Mammary epithelial cell (primary cell): ENCODE results near the gene CEP170.
"Not testable (repeated sequence)": the region's sequence is repeated elsewhere in the genome, so short reads cannot be mapped to it uniquely, and the experiment has no call there.

Source experiments
- EZH2 ChIP-seq: IDR thresholded peaks from 2 replicates; pipeline ENCODE4 v1.6.1; 2012; ENCODE audit warnings: low read length, inconsistent platforms, borderline replicate concordance
- TF ChIP-seq, protein P1 (sequence below), 2 donors: IDR thresholded peaks in 1 of 2; conservative IDR thresholded peaks in 1 of 2; 2 replicates each; pipeline ENCODE4 v1.5.1; 2011 to 2012; ENCODE audit warnings: inconsistent platforms in 2 of 2, low read length in 2 of 2, mild to moderate bottlenecking in 2 of 2, control low read depth in 1 of 2, low read depth in 1 of 2; ENCODE audit not compliant: insufficient read depth in 1 of 2; ENCODE audit errors: extremely low read depth in 1 of 2

DNA sequence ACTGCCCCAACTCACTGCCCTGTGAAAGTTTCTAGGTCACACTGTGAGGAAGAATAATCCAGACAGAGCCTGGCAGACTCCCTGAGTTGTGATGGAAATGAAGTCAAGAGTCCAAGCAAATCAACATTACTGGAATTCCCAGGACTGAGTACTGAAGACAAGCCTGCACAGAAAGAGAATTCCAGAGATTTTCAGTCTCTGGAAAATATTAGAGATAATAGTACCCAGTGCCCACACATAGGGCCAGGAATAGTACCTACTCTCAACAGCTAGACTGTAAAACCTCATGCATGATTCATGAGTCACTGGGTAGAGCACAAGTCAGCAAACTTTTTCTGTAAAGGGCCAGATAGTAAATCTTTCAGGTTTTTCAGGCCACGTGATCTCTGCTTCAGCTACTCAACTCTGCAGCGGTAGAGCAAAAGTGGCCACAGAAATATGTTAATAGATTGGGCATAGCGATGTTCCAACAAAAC lies 50.0 kb downstream of the CEP170 start:
- TF ChIP-seq, protein P1, sequence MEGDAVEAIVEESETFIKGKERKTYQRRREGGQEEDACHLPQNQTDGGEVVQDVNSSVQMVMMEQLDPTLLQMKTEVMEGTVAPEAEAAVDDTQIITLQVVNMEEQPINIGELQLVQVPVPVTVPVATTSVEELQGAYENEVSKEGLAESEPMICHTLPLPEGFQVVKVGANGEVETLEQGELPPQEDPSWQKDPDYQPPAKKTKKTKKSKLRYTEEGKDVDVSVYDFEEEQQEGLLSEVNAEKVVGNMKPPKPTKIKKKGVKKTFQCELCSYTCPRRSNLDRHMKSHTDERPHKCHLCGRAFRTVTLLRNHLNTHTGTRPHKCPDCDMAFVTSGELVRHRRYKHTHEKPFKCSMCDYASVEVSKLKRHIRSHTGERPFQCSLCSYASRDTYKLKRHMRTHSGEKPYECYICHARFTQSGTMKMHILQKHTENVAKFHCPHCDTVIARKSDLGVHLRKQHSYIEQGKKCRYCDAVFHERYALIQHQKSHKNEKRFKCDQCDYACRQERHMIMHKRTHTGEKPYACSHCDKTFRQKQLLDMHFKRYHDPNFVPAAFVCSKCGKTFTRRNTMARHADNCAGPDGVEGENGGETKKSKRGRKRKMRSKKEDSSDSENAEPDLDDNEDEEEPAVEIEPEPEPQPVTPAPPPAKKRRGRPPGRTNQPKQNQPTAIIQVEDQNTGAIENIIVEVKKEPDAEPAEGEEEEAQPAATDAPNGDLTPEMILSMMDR (conservative IDR thresholded peaks at IDR 0.05 in 1 of 2, IDR thresholded peaks at IDR 0.05 in 1 of 2; ENCODE audit: extremely low read depth in 1 of 2, insufficient read depth in 1 of 2, low read depth in 1 of 2, low read length in 2 of 2): not testable (repeated sequence)
- TF ChIP-seq EZH2: not testable (repeated sequence)
